CD14-positive monocyte (primary cell): ENCODE results near the gene CGNL1. TPM values are rescaled to one million over a fixed set of nuclear protein-coding genes. Genes with fewer than 3 reads are reported as not detected.

Experiments
- DNase-seq, 3 donors: peaks; one replicate each; pipeline ENCODE4 v3.0.0-alpha.2; 2011 to 2022
- H2AFZ ChIP-seq: 2 replicates; pipeline ENCODE4 v1.6.0; 2012; ENCODE audit warnings: mild to moderate bottlenecking, low read depth, low read length, inconsistent platforms; ENCODE audit not compliant: insufficient read depth, poor library complexity, severe bottlenecking
- H3K27ac ChIP-seq, 2 donors: 1 replicate in 1 of 2; 2 replicates in 1 of 2; pipeline ENCODE4 v1.5.1; 2012 to 2013; ENCODE audit warnings: low read length in 2 of 2, control low read depth in 1 of 2, inconsistent platforms in 1 of 2, low read depth in 1 of 2, mild to moderate bottlenecking in 1 of 2
- H3K27me3 ChIP-seq, 2 donors: one replicate each; pipeline versions ENCODE4 v1.6.0 to v1.6.1; 2011 to 2013; ENCODE audit warnings: low read length in 2 of 2; ENCODE audit not compliant: control insufficient read depth in 2 of 2, insufficient read depth in 2 of 2
- H3K36me3 ChIP-seq, 2 donors: replicated peaks in 1 of 2; 1 replicate in 1 of 2; 2 replicates in 1 of 2; pipeline versions ENCODE4 v1.5.1 to v1.6.1; 2012 to 2013; ENCODE audit warnings: low read length in 2 of 2, control low read depth in 1 of 2, inconsistent platforms in 1 of 2, mild to moderate bottlenecking in 1 of 2; ENCODE audit not compliant: insufficient read depth in 2 of 2, control insufficient read depth in 1 of 2
- H3K4me1 ChIP-seq, 2 donors: 1 replicate in 1 of 2; 2 replicates in 1 of 2; pipeline versions ENCODE4 v1.5.1 to v1.6.1; 2012 to 2013; ENCODE audit warnings: low read length in 2 of 2, control low read depth in 1 of 2, inconsistent platforms in 1 of 2, mild to moderate bottlenecking in 1 of 2, moderate library complexity in 1 of 2; ENCODE audit not compliant: insufficient read depth in 2 of 2, control insufficient read depth in 1 of 2
- H3K4me2 ChIP-seq: replicated peaks from 2 replicates; pipeline ENCODE3; 2012; ENCODE audit warnings: low read length, moderate library complexity, mild to moderate bottlenecking; ENCODE audit not compliant: poor library complexity, severe bottlenecking; ENCODE audit errors: extremely low read depth
- H3K4me3 ChIP-seq, 3 experiments: fragments of 200-600 bp in 1 of 3; sonication (generic) in 1 of 3; replicated peaks in 1 of 3; 1 replicate in 2 of 3; 2 replicates in 1 of 3; pipeline ENCODE4 v1.5.1; 2011 to 2013; ENCODE audit warnings: low read length in 3 of 3, mild to moderate bottlenecking in 3 of 3, control low read depth in 2 of 3, low read depth in 2 of 3, inconsistent platforms in 1 of 3, moderate library complexity in 1 of 3
- H3K79me2 ChIP-seq: 2 replicates; pipeline ENCODE4 v1.6.0; 2012; ENCODE audit warnings: mild to moderate bottlenecking, control low read depth, inconsistent platforms, low read length, moderate library complexity; ENCODE audit not compliant: insufficient read depth
- H3K9ac ChIP-seq: 2 replicates; pipeline ENCODE4 v1.6.0; 2017; ENCODE audit warnings: low read length, mild to moderate bottlenecking; ENCODE audit not compliant: insufficient read depth, poor library complexity, severe bottlenecking
- H3K9me3 ChIP-seq, 2 donors: replicated peaks in 1 of 2; 1 replicate in 1 of 2; 2 replicates in 1 of 2; pipeline versions ENCODE4 v1.5.1 to v1.6.1; 2012 to 2013; ENCODE audit warnings: low read length in 2 of 2, control low read depth in 1 of 2; ENCODE audit not compliant: control insufficient read depth in 1 of 2, insufficient read depth in 1 of 2
- H4K20me1 ChIP-seq: 2 replicates; pipeline ENCODE4 v1.6.0; 2012; ENCODE audit warnings: mild to moderate bottlenecking, low read length, control low read depth, moderate library complexity; ENCODE audit not compliant: insufficient read depth
- H3K27ac Mint-ChIP-seq, 7 donors: one replicate each; pipeline ENCODE4 v1.8.0; 2020; ENCODE audit warnings: mild to moderate bottlenecking in 7 of 7, mixed read lengths in 7 of 7, moderate library complexity in 6 of 7, inconsistent platforms in 2 of 7
- H3K27me3 Mint-ChIP-seq, 3 donors: one replicate each; pipeline ENCODE4 v1.8.0; 2021 to 2022; ENCODE audit warnings: low read depth in 3 of 3, mild to moderate bottlenecking in 3 of 3, mixed read lengths in 3 of 3, moderate library complexity in 3 of 3, inconsistent platforms in 1 of 3
- H3K36me3 Mint-ChIP-seq, 2 donors: one replicate each; pipeline ENCODE4 v1.8.0; 2020; ENCODE audit warnings: mixed read lengths in 2 of 2, inconsistent platforms in 1 of 2, mild to moderate bottlenecking in 1 of 2
- H3K4me1 Mint-ChIP-seq: one replicate; pipeline ENCODE4 v1.8.0; 2020; ENCODE audit warnings: mild to moderate bottlenecking, mixed read lengths
- H3K4me3 Mint-ChIP-seq, 2 donors: one replicate each; pipeline ENCODE4 v1.8.0; 2020; ENCODE audit warnings: mild to moderate bottlenecking in 2 of 2, mixed read lengths in 2 of 2, moderate library complexity in 1 of 2
- H3K9me3 Mint-ChIP-seq, 7 donors: one replicate each; pipeline ENCODE4 v1.8.0; 2020 to 2022; ENCODE audit warnings: mixed read lengths in 7 of 7, mild to moderate bottlenecking in 6 of 7, moderate library complexity in 6 of 7, inconsistent platforms in 2 of 7
- CTCF ChIP-seq: fragments of 200-600 bp; IDR thresholded peaks from one replicate; pipeline ENCODE4 v1.8.0; 2022; ENCODE audit warnings: antibody characterized with exemption, mild to moderate bottlenecking
- WGBS: methylation state at CpG from one replicate; pipeline ENCODE4 v1.1.5; 2013; ENCODE audit warnings: missing lambda C conversion rate; ENCODE audit not compliant: insufficient coverage; 5-methylcytosine and 5-hydroxymethylcytosine counted together
- intact Hi-C, 2 donors: fragments of 100-400 bp; cut with micrococcal nuclease; formaldehyde crosslinking; loops; one replicate each; pipeline versions ENCODE4 v1.15.0 to v1.15.1; 2023
- polyA plus RNA-seq, 3 donors: library from polyadenylated mRNA; depleted of rRNA in 1 of 3; unstranded in 2 of 3; stranded (reverse) in 1 of 3; fragments of 300-500 nt in 2 of 3; fragments of >200 nt in 1 of 3; fragmentation: Illumina TruSeq in 2 of 3; gene quantifications; 1 replicate in 2 of 3; 2 replicates in 1 of 3; pipeline ENCODE4 v1.2.3, GENCODE V29; 2012 to 2021

CGNL1 gene
- polyA plus RNA-seq, 3 donors: not detected

GRCh38 chr15:57386976-57387375 lies 10.7 kb downstream of the CGNL1 start:
- TF ChIP-seq CTCF: no peak
- Histone ChIP-seq H3K9me3 (no peaks in the 10 kb centered on the region), H3K4me2 (no peak overlapping the region), H3K79me2 (no peaks in the 10 kb centered on the region), H3K4me1 (no peaks in the 10 kb centered on the region), H3K36me3 (no peaks in the 10 kb centered on the region), H3K27ac (no peak overlapping the region), H3K9ac (no peak overlapping the region), H4K20me1 (no peaks in the 10 kb centered on the region), H3K27me3 (no peaks in the 10 kb centered on the region), H3K4me3 (no peak overlapping the region), H2AFZ (no peak overlapping the region)
- peaks cover 1 to 8% (median 2%) of the 10 kb centered on the region in 3 donors for H3K27me3 Mint-ChIP-seq
- H3K36me3 Mint-ChIP-seq: no peaks in the 10 kb centered on the region
- no peak overlapping the region for H3K27ac Mint-ChIP-seq
- H3K9me3 Mint-ChIP-seq: peaks cover 0 to 5% (median 3%) of the 10 kb centered on the region in 7 donors
- no peak for DNase-seq
- no peaks in the 10 kb centered on the region for H3K4me1 Mint-ChIP-seq
- H3K4me3 Mint-ChIP-seq: no peak overlapping the region
- no CpG with 5 or more reads among the region's 4 CpGs for WGBS
- intact Hi-C loops: no loop called here

GRCh38 chr15:57387564-57388076 lies 11.3 kb downstream of the CGNL1 start:
- peaks cover 0 to 5% (median 3%) of the 10 kb centered on the region in 7 donors for H3K9me3 Mint-ChIP-seq
- H2AFZ ChIP-seq: no peak overlapping the region

More at GRCh38 chr15:57387564-57388076, 11.3 kb downstream of the CGNL1 start:
- intact Hi-C loops: no loop called here
- Histone ChIP-seq H3K4me3 (no peak overlapping the region), H3K9ac (no peak overlapping the region), H3K4me1 (no peaks in the 10 kb centered on the region), H3K27me3 (no peaks in the 10 kb centered on the region), H3K79me2 (no peaks in the 10 kb centered on the region), H3K4me2 (no peak overlapping the region), H3K36me3 (no peaks in the 10 kb centered on the region), H4K20me1 (no peaks in the 10 kb centered on the region), H3K27ac (no peak overlapping the region), H3K9me3 (no peaks in the 10 kb centered on the region)
- H3K4me3 Mint-ChIP-seq: no peak overlapping the region
- H3K4me1 Mint-ChIP-seq: no peaks in the 10 kb centered on the region
- H3K36me3 Mint-ChIP-seq: no peaks in the 10 kb centered on the region
- no peak for DNase-seq
- H3K27ac Mint-ChIP-seq: no peak overlapping the region
- no CpG with 5 or more reads among the region's 3 CpGs for WGBS
- no peak for TF ChIP-seq CTCF
- H3K27me3 Mint-ChIP-seq: peaks cover 1 to 5% (median 2%) of the 10 kb centered on the region in 3 donors
